HUES48 (cell line): ENCODE measurements around the gene FAM171A2.

ENCODE experiments used
- H3K27ac ChIP-seq: one replicate; pipeline ENCODE4 v1.7.0; 2013; ENCODE audit warnings: low read depth, low read length, inconsistent platforms
- H3K27me3 ChIP-seq: 2 replicates; pipeline ENCODE4 v1.6.1; 2013; ENCODE audit warnings: mild to moderate bottlenecking, low read length; ENCODE audit not compliant: control insufficient read depth, insufficient read depth
- H3K36me3 ChIP-seq: 2 replicates; pipeline ENCODE4 v1.6.1; 2013; ENCODE audit warnings: low read length; ENCODE audit not compliant: control insufficient read depth, insufficient read depth
- H3K4me1 ChIP-seq: 2 replicates; pipeline ENCODE4 v1.6.1; 2013; ENCODE audit warnings: mild to moderate bottlenecking, low read length; ENCODE audit not compliant: control insufficient read depth, insufficient read depth
- H3K4me3 ChIP-seq: 2 replicates; pipeline ENCODE4 v1.5.1; 2013; ENCODE audit warnings: mild to moderate bottlenecking, low read depth, low read length
- H3K9ac ChIP-seq: 2 replicates; pipeline ENCODE4 v1.6.1; 2013; ENCODE audit warnings: mild to moderate bottlenecking, low read depth, low read length, moderate library complexity
- H3K9me3 ChIP-seq: 2 replicates; pipeline ENCODE4 v1.6.1; 2013; ENCODE audit warnings: low read length; ENCODE audit not compliant: control insufficient read depth, insufficient read depth

The FAM171A2 gene

DNA sequence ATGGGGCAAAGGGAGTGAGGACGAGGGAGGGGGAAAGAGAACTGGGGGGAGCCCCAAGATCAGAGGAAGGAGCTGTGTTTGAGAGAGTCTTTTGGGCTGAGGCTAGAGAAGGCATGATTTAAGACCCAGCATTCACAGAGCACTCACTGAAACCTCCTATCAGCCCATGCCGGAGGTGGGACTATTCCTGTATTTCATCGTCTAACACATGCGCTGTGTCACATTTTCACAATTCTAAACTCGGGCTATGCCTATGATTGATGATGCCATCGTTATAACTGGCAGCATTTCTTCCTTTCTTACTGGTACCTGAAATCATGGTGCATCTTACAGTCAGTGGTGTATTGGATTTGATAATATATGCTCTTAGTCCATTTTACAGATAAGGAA, 3.5 kb downstream of the FAM171A2 start:
- Histone ChIP-seq H3K9me3 (no peaks in the 10 kb centered on the region), H3K36me3 (peaks cover 11% of the 10 kb centered on the region; the same call in 1 of the 2 replicates), H3K27ac (no peak overlapping the region), H3K4me3 (no peak overlapping the region), H3K27me3 (no peaks in the 10 kb centered on the region; the same call in 1 of the 2 replicates), H3K4me1 (peaks cover 21% of the 10 kb centered on the region), H3K9ac (no peak overlapping the region)

DNA sequence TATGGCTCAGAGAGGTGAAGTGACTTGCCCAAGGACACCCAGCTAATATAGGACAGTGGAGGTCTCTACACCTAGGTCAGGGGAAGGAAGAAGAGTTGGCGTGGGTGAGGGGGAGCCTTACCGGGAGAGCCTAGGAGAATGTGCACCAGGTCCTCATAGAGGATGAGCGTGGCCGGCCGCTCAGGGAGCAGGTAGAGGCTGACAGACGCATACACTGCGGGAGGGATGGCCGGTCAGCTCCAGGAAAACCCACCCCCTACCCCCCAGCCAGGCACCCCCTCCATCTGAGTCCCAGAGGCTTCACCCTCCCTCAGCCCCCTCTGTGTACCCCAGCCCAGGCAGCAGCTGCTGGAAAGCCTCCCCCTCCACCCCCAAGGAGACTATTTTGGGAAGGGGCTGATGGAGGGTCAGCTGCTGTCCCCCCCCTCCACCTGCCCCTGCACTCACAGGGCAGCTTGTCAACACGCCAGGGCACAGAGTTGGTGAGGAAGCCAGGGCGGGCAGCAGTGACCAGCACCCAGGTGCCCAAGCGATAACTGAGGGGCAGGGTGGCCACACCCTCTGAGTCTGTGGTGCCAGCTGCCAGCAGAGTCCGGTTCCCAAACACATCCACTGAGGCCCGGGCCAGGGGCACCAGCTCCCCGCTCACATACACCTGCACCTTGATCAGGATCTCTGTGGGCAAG, 4.1 kb downstream of the FAM171A2 start:
- no peaks in the 10 kb centered on the region for H3K27me3 ChIP-seq
- no peak overlapping the region for H3K4me3 ChIP-seq
- no peaks in the 10 kb centered on the region for H3K9me3 ChIP-seq
- H3K9ac ChIP-seq = no peak overlapping the region
- H3K27ac ChIP-seq = no peak overlapping the region
- H3K4me1 ChIP-seq = peaks cover 21% of the 10 kb centered on the region
- H3K36me3 ChIP-seq = peaks cover 11% of the 10 kb centered on the region; the same call in 1 of the 2 replicates

DNA sequence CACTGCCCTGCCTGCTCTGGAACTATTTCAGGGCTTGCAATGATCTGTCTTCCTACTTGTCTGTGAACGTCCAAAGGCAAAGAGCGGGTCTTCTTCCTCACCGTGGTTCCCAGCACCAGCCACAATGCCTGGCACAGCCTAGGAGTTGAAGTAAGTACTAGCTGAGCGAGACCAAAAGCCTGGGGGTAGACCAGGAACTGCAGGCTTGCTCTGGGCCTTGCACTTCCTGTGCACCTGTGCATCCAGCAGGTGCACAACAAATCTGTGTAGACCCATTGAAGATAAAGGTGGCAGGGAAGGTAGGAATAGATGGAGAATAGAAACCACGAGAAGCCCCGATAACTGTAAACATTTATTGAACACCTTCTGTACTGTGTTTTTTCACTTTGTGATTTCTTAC, 4.6 kb downstream of the FAM171A2 start:
- no peak overlapping the region for H3K27ac ChIP-seq
- peaks cover 21% of the 10 kb centered on the region for H3K4me1 ChIP-seq
- no peaks in the 10 kb centered on the region for H3K27me3 ChIP-seq
- H3K9ac ChIP-seq = no peak overlapping the region
- H3K9me3 ChIP-seq = no peaks in the 10 kb centered on the region
- no peak overlapping the region for H3K4me3 ChIP-seq
- H3K36me3 ChIP-seq = peaks cover 11% of the 10 kb centered on the region; the same call in 1 of the 2 replicates

- Histone ChIP-seq H3K27me3 (no peaks in the 10 kb centered on the region), H3K36me3 (peaks cover 11% of the 10 kb centered on the region; the same call in 1 of the 2 replicates), H3K9ac (no peak overlapping the region), H3K9me3 (no peaks in the 10 kb centered on the region), H3K4me1 (peaks cover 21% of the 10 kb centered on the region), H3K27ac (no peak overlapping the region), H3K4me3 (no peak overlapping the region)
Measured at GRCh38 chr17:44358066-44358465, 5.6 kb downstream of the FAM171A2 start.

DNA sequence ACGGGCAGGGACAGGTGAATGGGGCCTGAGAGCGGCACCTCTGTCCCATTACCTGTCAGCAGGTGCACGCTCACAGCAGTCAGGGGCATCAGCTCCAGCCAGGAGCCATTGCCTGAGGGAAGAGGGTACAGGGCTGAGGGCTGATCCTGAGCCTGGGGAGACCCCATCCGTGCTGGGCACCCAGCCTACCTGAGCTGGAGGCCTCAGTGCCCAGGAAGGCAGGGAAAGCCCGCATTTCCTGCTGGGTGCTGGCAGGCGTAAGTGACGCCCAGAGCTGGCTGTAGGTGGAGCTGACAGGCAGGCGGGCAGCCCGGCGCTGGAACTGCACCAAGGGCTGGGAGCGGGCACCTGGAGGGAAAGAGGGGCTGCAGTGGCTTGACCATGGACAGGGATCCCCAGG, 7.4 kb downstream of the FAM171A2 start:
- Histone ChIP-seq H3K9me3 (no peaks in the 10 kb centered on the region), H3K36me3 (peaks cover 27% of the 10 kb centered on the region), H3K9ac (no peak overlapping the region), H3K27me3 (no peaks in the 10 kb centered on the region), H3K27ac (no peak overlapping the region), H3K4me1 (peaks cover 10% of the 10 kb centered on the region), H3K4me3 (no peak overlapping the region)

- no peaks in the 10 kb centered on the region for H3K9me3 ChIP-seq
- no peak overlapping the region for H3K27ac ChIP-seq
- H3K9ac ChIP-seq = no peak overlapping the region
- peaks cover 4% of the 10 kb centered on the region for H3K4me1 ChIP-seq
- peaks cover 31% of the 10 kb centered on the region for H3K36me3 ChIP-seq
- no peaks in the 10 kb centered on the region for H3K27me3 ChIP-seq
- no peak overlapping the region for H3K4me3 ChIP-seq
Measured at GRCh38 chr17:44355642-44356099, 8.0 kb downstream of the FAM171A2 start.

DNA sequence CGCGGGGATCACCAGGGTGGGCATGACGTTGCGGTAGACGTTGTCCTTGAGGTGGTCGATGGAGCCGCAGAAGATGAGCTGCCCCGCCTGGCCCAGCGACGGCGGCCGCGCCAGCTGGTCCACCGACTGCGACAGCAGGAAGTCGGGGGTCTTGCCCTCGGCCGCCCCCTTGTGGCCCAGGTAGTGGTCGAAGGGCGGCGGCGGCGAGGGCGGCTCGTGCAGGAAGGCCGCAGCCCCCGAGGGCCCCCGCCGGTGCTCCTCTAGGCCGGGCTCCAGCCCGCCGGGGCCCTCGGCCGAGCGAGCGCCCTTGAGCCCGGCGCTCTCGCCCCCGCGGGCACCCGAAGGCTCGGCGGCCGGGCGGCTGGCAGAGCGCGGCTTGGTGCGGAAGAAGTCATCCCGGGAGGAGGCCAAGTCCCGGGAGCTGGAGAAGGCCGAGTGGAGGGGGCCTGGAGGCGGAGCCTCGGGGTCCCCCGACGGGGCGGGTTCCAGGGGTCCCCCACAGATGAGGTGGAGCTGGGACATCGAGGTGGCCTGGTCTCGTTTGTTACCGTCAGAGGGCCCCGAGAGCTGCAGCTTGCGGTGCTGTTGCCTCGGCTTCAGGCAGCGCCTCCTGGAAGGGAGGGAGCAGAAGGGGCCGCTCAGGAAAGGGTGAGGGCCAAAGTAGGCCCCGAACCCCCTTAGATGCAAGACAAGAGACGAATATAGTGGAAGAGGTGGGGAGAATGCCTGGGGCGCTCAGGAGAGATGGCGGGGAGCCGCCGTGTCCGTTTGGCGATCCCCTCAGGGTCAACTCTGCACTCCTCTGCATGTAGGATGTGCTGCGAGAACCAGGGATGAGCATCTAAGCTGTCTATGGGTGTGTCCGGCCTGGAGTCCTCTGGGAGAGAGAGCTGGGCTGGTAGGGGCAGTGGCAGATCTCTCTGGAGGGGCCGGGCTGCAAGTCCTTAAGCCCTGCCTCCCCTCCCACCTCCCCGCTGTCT, 8.8 kb downstream of the FAM171A2 start:
- Histone ChIP-seq H3K36me3 (peaks cover 28% of the 10 kb centered on the region), H3K9ac (no peak overlapping the region), H3K4me1 (no peaks in the 10 kb centered on the region), H3K4me3 (peak overlapping the region; percentile 61; the same call in 1 of the 2 replicates), H3K27me3 (no peaks in the 10 kb centered on the region), H3K27ac (no peak overlapping the region), H3K9me3 (no peaks in the 10 kb centered on the region)

- Histone ChIP-seq H3K27me3 (no peaks in the 10 kb centered on the region), H3K36me3 (peaks cover 23% of the 10 kb centered on the region), H3K9me3 (no peaks in the 10 kb centered on the region), H3K9ac (no peak overlapping the region), H3K4me1 (no peaks in the 10 kb centered on the region), H3K27ac (no peak overlapping the region), H3K4me3 (peak overlapping the region; percentile 61)
Measured at GRCh38 chr17:44353672-44354331, 9.9 kb downstream of the FAM171A2 start.

- Histone ChIP-seq H3K27ac (no peak overlapping the region), H3K4me3 (peak overlapping the region; percentile 61; the same call in 1 of the 2 replicates), H3K9ac (no peak overlapping the region), H3K9me3 (no peaks in the 10 kb centered on the region), H3K27me3 (no peaks in the 10 kb centered on the region), H3K4me1 (no peaks in the 10 kb centered on the region), H3K36me3 (peaks cover 23% of the 10 kb centered on the region)
Measured at GRCh38 chr17:44352828-44353671, 10.6 kb downstream of the FAM171A2 start.
